ENCODE measurements around the gene RNF149. TPM values are rescaled to one million over a fixed set of nuclear protein-coding genes. Genes with fewer than 3 reads are reported as not detected.

Gene RNF149
- total and polyA plus RNA-seq, 2 donors (not counting 1 experiment from before 2014, with no cell fraction given): 29.4 to 49.0 TPM

DNA sequence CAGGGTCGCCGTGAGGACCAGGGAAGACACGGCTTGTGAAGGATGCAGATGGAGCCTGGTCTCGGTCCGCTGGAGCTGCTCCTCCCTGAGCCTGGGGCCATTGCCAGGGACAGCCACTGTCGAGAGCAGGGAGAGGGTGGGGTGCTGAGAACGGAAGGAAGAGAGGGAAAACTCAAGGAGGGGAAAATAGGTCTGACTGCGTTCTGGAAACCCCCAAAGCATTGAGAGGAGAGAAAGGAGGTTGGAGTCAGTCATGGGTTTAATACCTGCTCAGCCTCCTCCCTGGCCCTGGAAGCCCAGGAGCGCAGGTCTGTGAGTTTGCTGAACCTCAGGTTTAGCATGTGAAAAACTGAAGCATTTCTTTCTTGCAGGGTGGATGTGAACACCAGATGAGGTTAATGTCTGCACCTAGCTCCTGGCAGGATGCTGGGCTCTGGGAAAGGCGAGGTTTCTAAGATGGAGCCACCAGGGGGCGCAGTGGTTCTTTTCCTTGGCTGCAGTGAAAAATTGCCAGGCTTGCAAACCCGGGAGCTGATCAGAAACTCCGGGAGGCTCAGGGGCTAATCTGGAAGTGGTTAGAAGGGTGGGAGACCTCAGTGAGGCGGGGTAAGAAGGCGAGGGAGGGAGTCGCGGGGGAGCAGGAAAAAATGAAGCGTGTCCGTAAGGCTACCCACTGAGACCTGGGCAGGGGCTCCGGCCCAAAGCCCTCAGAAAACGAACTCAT, 33.6 kb upstream of the RNF149 start:
- no peaks in the 10 kb centered on the region for H3K9me3 ChIP-seq (ENCODE audit: control insufficient read depth, insufficient read depth, low read depth, low read length)
- H3K79me2 ChIP-seq (ENCODE audit: control insufficient read depth, insufficient read depth, low read length): no peaks in the 10 kb centered on the region
- no peaks in the 10 kb centered on the region for H3K36me3 ChIP-seq (ENCODE audit: control insufficient read depth, insufficient read depth, low read length)
- no peak overlapping the region for H2AFZ ChIP-seq (ENCODE audit: low read length)
- no peak overlapping the region for H3K4me2 ChIP-seq (ENCODE audit: extremely low read depth, insufficient read depth, low read length)
- no peak overlapping the region for H3K9ac ChIP-seq (ENCODE audit: insufficient read depth, low read length)
- H3K27ac ChIP-seq (ENCODE audit: insufficient read depth, low read length): no peak overlapping the region
- DNase-seq (ENCODE audit: low read depth in 2 of 2): peak; percentile 50 to 70
- H3K4me1 ChIP-seq (ENCODE audit: control insufficient read depth, extremely low read depth, insufficient read depth, low read length): peaks cover 11% of the 10 kb centered on the region
- TF ChIP-seq EZH2 (IDR thresholded peaks at IDR 0.05; ENCODE audit: low read length, missing control alignments): no peak
- TF ChIP-seq, protein P1, sequence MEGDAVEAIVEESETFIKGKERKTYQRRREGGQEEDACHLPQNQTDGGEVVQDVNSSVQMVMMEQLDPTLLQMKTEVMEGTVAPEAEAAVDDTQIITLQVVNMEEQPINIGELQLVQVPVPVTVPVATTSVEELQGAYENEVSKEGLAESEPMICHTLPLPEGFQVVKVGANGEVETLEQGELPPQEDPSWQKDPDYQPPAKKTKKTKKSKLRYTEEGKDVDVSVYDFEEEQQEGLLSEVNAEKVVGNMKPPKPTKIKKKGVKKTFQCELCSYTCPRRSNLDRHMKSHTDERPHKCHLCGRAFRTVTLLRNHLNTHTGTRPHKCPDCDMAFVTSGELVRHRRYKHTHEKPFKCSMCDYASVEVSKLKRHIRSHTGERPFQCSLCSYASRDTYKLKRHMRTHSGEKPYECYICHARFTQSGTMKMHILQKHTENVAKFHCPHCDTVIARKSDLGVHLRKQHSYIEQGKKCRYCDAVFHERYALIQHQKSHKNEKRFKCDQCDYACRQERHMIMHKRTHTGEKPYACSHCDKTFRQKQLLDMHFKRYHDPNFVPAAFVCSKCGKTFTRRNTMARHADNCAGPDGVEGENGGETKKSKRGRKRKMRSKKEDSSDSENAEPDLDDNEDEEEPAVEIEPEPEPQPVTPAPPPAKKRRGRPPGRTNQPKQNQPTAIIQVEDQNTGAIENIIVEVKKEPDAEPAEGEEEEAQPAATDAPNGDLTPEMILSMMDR (conservative IDR thresholded peaks at IDR 0.05 in 1 of 2, IDR thresholded peaks at IDR 0.05 in 1 of 2; ENCODE audit: low read depth in 1 of 2, low read length in 2 of 2): peak; percentile 64 to 85
- no peak overlapping the region for H3K4me3 ChIP-seq (replicated peaks in 1 of 4; ENCODE audit: control extremely low read depth in 1 of 4, insufficient read depth in 1 of 4, low read depth in 3 of 4, low read length in 4 of 4)
- no peaks in the 10 kb centered on the region for H3K27me3 ChIP-seq (ENCODE audit: control insufficient read depth, insufficient read depth, low read length)
- H4K20me1 ChIP-seq (ENCODE audit: control insufficient read depth, extremely low read depth, insufficient read depth, low read length): no peaks in the 10 kb centered on the region

DNA sequence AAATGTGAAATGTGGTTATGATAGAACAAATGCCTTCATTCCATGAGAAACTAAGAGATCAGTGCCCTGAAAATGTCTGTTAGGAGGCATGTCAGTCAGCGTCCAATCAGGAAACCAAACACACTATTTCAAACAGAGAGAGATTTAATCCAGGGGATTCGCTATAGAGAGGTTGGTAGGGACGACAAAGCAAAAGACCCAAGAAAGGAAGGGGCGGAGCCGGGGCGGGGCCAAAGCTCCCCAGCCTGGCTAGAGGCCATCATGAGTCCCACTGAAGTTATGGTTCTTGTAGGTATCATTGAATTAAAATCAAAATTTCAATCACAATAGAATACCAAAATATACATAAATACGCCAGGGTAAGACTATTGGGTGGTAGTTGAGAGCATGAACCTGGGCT, 32.9 kb upstream of the RNF149 start:
- H3K9ac ChIP-seq (ENCODE audit: insufficient read depth, low read length): no peak overlapping the region
- H4K20me1 ChIP-seq (ENCODE audit: control insufficient read depth, extremely low read depth, insufficient read depth, low read length): no peaks in the 10 kb centered on the region
- no peaks in the 10 kb centered on the region for H3K79me2 ChIP-seq (ENCODE audit: control insufficient read depth, insufficient read depth, low read length)
- no peak for DNase-seq (ENCODE audit: low read depth in 2 of 2)
- peaks cover 11% of the 10 kb centered on the region for H3K4me1 ChIP-seq (ENCODE audit: control insufficient read depth, extremely low read depth, insufficient read depth, low read length)
- H3K4me2 ChIP-seq (ENCODE audit: extremely low read depth, insufficient read depth, low read length): peak overlapping the region; percentile 16
- no peaks in the 10 kb centered on the region for H3K9me3 ChIP-seq (ENCODE audit: control insufficient read depth, insufficient read depth, low read depth, low read length)
- no peak for TF ChIP-seq EZH2 (IDR thresholded peaks at IDR 0.05; ENCODE audit: low read length, missing control alignments)
- TF ChIP-seq, protein P1 (conservative IDR thresholded peaks at IDR 0.05 in 1 of 2, IDR thresholded peaks at IDR 0.05 in 1 of 2; ENCODE audit: low read depth in 1 of 2, low read length in 2 of 2): no peak
- H2AFZ ChIP-seq (ENCODE audit: low read length): no peak overlapping the region
- H3K27me3 ChIP-seq (ENCODE audit: control insufficient read depth, insufficient read depth, low read length): no peaks in the 10 kb centered on the region
- no peak overlapping the region for H3K27ac ChIP-seq (ENCODE audit: insufficient read depth, low read length)
- no peak overlapping the region for H3K4me3 ChIP-seq (replicated peaks in 1 of 4; ENCODE audit: control extremely low read depth in 1 of 4, insufficient read depth in 1 of 4, low read depth in 3 of 4, low read length in 4 of 4)
- H3K36me3 ChIP-seq (ENCODE audit: control insufficient read depth, insufficient read depth, low read length): no peaks in the 10 kb centered on the region

DNA sequence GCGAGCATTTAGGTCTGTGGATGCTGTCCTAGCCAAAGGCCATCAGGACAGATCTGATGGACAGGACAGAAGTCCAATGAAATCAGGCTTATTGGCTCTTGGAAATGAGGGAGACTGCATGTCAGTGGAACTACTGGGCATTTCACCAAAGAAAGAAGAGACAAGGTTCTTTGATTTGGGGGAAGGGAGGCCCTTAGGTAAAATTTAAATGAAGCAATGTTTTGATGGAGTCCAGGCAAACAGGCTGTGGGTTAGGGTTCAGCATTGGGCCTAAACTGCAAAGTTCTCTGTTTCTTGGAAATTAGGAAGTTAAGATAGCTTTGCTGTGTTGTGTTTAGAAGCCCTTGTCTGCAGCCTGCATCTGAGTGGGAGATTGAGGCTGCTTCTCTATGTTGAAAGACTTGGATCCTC, 31.6 kb upstream of the RNF149 start:
- TF ChIP-seq, protein P1 (conservative IDR thresholded peaks at IDR 0.05 in 1 of 2, IDR thresholded peaks at IDR 0.05 in 1 of 2; ENCODE audit: low read depth in 1 of 2, low read length in 2 of 2): no peak
- no peak for TF ChIP-seq EZH2 (IDR thresholded peaks at IDR 0.05; ENCODE audit: low read length, missing control alignments)
- Histone ChIP-seq H3K4me3 (replicated peaks in 1 of 4; ENCODE audit: control extremely low read depth in 1 of 4, insufficient read depth in 1 of 4, low read depth in 3 of 4, low read length in 4 of 4) (no peak overlapping the region), H3K79me2 (ENCODE audit: control insufficient read depth, insufficient read depth, low read length) (no peaks in the 10 kb centered on the region), H4K20me1 (ENCODE audit: control insufficient read depth, extremely low read depth, insufficient read depth, low read length) (no peaks in the 10 kb centered on the region), H3K9ac (ENCODE audit: insufficient read depth, low read length) (no peak overlapping the region), H2AFZ (ENCODE audit: low read length) (peak overlapping the region; percentile 46), H3K4me1 (ENCODE audit: control insufficient read depth, extremely low read depth, insufficient read depth, low read length) (peaks cover 11% of the 10 kb centered on the region), H3K4me2 (ENCODE audit: extremely low read depth, insufficient read depth, low read length) (peak overlapping the region; percentile 69), H3K9me3 (ENCODE audit: control insufficient read depth, insufficient read depth, low read depth, low read length) (no peaks in the 10 kb centered on the region), H3K27ac (ENCODE audit: insufficient read depth, low read length) (no peak overlapping the region), H3K36me3 (ENCODE audit: control insufficient read depth, insufficient read depth, low read length) (no peaks in the 10 kb centered on the region), H3K27me3 (ENCODE audit: control insufficient read depth, insufficient read depth, low read length) (no peaks in the 10 kb centered on the region)
- peak; percentile 26 to 38 for DNase-seq (ENCODE audit: low read depth in 2 of 2)
